ENCODE data around the gene PUS3. TPM values are rescaled to one million over a fixed set of nuclear protein-coding genes. Genes with fewer than 3 reads are reported as not detected.

PUS3 gene
- total RNA-seq, 4 donors from 2014 or later = 3.3 to 6.6 (median 5.2) TPM

- no peaks in the 10 kb centered on the region for H3K27me3 ChIP-seq
- WGBS, 2 donors = 79 to 86% methylated on average over 8 of the region's 8 CpGs
- no peak within 1 kb of the TSS for H3K4me3 ChIP-seq
- DNase-seq (ENCODE audit: low spot score in 2 of 2) = no peak
- H3K9me3 ChIP-seq = no peaks in the 10 kb centered on the region
- H3K4me1 ChIP-seq = peaks cover 0 to 4% (median 0%) of the 10 kb centered on the region in 4 donors
- H3K27ac ChIP-seq = no peak within 1 kb of the TSS
- no peaks in the 10 kb centered on the region for H3K36me3 ChIP-seq
- TF ChIP-seq EP300 (IDR thresholded peaks at IDR 0.05) (no peak), POLR2A (IDR thresholded peaks at IDR 0.05) (no peak), CTCF (IDR thresholded peaks at IDR 0.05) (no peak)
These were observed 43.0 kb upstream of the PUS3 start, which contains the start of gene VSIG10L2 for GRCh38 chr11:125945797-125946520. Gene VSIG10L2, plus strand, starts transcription at chr11:125946044. Its CDS starts 12 bp downstream, at chr11:125946056.

GRCh38 chr11:125945011-125945796, 42.2 kb upstream of the PUS3 start:
- H3K27ac ChIP-seq = no peak overlapping the region
- no peaks in the 10 kb centered on the region for H3K27me3 ChIP-seq
- no peak for DNase-seq (ENCODE audit: low spot score in 2 of 2)
- H3K36me3 ChIP-seq = no peaks in the 10 kb centered on the region
- H3K9me3 ChIP-seq = no peaks in the 10 kb centered on the region
- no peaks in the 10 kb centered on the region for H3K4me1 ChIP-seq
- no peak overlapping the region for H3K4me3 ChIP-seq
- no peak for TF ChIP-seq POLR2A (IDR thresholded peaks at IDR 0.05)
- TF ChIP-seq CTCF (IDR thresholded peaks at IDR 0.05) = no peak
- no peak for TF ChIP-seq EP300 (IDR thresholded peaks at IDR 0.05)
- 74 to 81% methylated on average over 15 of the region's 15 CpGs for WGBS, 2 donors

GRCh38 chr11:125944350-125945010, 41.5 kb upstream of the PUS3 start:
- TF ChIP-seq POLR2A (IDR thresholded peaks at IDR 0.05) = no peak
- no peak for TF ChIP-seq EP300 (IDR thresholded peaks at IDR 0.05)
- TF ChIP-seq CTCF (IDR thresholded peaks at IDR 0.05) = no peak
- no peaks in the 10 kb centered on the region for H3K4me1 ChIP-seq
- 75 to 89% methylated on average over 13 of the region's 13 CpGs for WGBS, 2 donors

GRCh38 chr11:125943661-125944349, 40.8 kb upstream of the PUS3 start:
- DNase-seq (ENCODE audit: low spot score in 2 of 2) = no peak
- no peak overlapping the region for H3K27ac ChIP-seq
- TF ChIP-seq CTCF (IDR thresholded peaks at IDR 0.05) (no peak), EP300 (IDR thresholded peaks at IDR 0.05) (no peak), POLR2A (IDR thresholded peaks at IDR 0.05) (no peak)

More at GRCh38 chr11:125944350-125945010, 41.5 kb upstream of the PUS3 start:
- H3K4me3 ChIP-seq = no peak overlapping the region
- no peaks in the 10 kb centered on the region for H3K9me3 ChIP-seq
- H3K36me3 ChIP-seq = no peaks in the 10 kb centered on the region
- H3K27ac ChIP-seq = no peak overlapping the region
- no peaks in the 10 kb centered on the region for H3K27me3 ChIP-seq
- no peak for DNase-seq (ENCODE audit: low spot score in 2 of 2)

More at GRCh38 chr11:125943661-125944349, 40.8 kb upstream of the PUS3 start:
- no peaks in the 10 kb centered on the region for H3K9me3 ChIP-seq
- WGBS, 2 donors = 89 to 94% methylated on average over 9 of the region's 9 CpGs
- no peaks in the 10 kb centered on the region for H3K4me1 ChIP-seq
- H3K4me3 ChIP-seq = no peak overlapping the region
- no peaks in the 10 kb centered on the region for H3K36me3 ChIP-seq
- no peaks in the 10 kb centered on the region for H3K27me3 ChIP-seq
